ENCODE data around the gene BRD3. TPM values are rescaled to one million over a fixed set of nuclear protein-coding genes. Genes with fewer than 3 reads are reported as not detected.

BRD3 gene
- total RNA-seq, 1 donor from 2014 or later, result 128 TPM

DNA sequence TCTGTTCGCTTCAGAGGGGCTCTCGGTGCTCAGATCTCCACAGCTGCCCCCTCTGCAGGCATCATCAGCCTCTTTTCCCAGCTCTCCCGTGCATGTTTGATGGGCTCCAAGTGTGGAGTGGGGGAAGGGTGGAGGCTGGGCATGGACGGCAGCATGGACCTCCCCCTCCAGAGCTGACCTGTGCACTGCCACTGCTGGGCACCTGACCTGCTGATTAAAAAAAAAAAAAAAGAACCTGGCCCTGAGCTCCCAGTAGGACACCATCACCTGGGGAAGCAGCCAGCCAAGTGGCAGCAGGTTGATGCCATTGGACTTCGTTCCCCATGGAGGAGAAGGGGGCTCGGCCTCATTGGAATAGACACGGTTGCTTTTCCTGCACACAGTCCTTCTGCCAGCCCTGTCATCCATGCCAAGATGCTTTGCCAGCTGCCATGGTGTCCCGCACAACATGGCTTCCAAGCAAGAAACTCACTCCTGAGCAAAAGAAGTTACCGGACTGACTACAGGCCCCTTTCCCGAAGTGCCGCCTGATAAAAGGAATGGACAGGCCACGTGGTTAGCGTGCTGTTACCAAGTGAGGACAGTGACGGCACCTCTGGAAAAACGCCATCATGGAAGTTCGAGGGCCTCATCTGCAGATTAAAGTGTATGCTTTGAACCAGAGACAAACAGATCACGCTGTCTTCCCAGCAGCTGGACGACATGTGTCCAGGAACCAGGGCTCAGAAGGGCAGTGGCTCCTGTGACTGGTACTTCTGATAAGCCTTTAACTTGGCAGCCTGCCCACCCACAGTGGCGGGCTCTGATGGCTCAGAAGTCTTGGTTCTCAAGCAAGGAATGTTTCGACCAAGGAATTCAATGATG lies 57.3 kb downstream of the BRD3 start:
- H3K27ac Mint-ChIP-seq (ENCODE audit: unreplicated experiment), result no peak overlapping the region

GRCh38 chr9:134007571-134007970 lies 60.3 kb downstream of the BRD3 start:
- Mint-ChIP-seq H3K27me3 (ENCODE audit: unreplicated experiment) (peaks cover 12% of the 10 kb centered on the region), H3K9me3 (ENCODE audit: unreplicated experiment) (peaks cover 12% of the 10 kb centered on the region), H3K4me1 (ENCODE audit: low read depth, unreplicated experiment) (no peaks in the 10 kb centered on the region), H3K27ac (ENCODE audit: unreplicated experiment) (no peak overlapping the region), H3K36me3 (ENCODE audit: unreplicated experiment) (no peaks in the 10 kb centered on the region), H3K4me3 (ENCODE audit: unreplicated experiment) (no peak overlapping the region)
- TF ChIP-seq CTCF (IDR thresholded peaks at IDR 0.05; ENCODE audit: partially characterized antibody, unreplicated experiment), result no peak
- DNase-seq, result no peak

More for the DNA sequence above, 57.3 kb downstream of the BRD3 start:
- Mint-ChIP-seq H3K36me3 (ENCODE audit: unreplicated experiment) (peaks cover 4% of the 10 kb centered on the region), H3K4me1 (ENCODE audit: low read depth, unreplicated experiment) (no peaks in the 10 kb centered on the region), H3K27me3 (ENCODE audit: unreplicated experiment) (peaks cover 17% of the 10 kb centered on the region), H3K4me3 (ENCODE audit: unreplicated experiment) (no peak overlapping the region), H3K9me3 (ENCODE audit: unreplicated experiment) (peaks cover 20% of the 10 kb centered on the region)
- DNase-seq, result no peak
- no peak for TF ChIP-seq CTCF (IDR thresholded peaks at IDR 0.05; ENCODE audit: partially characterized antibody, unreplicated experiment)

DNA sequence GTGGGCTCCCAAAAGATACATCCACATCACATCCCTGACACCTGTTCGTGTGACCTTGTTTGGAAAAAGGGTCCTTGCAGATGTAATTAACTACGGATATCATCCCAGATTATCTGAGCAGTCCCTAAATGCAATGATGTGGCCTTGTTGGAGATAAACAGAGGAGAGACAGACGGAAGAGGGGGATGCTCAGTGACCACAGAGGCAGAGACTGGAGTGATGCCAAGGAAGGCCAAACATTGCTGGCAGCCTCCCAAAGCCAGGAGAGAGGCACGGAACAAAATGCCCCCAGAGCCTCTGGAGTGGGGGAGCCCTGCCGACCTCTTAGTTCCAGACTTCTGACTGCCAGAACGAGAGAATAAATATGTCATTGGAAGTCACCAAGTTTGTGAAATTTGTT lies 60.7 kb downstream of the BRD3 start:
- Mint-ChIP-seq H3K9me3 (ENCODE audit: unreplicated experiment) (peaks cover 13% of the 10 kb centered on the region), H3K4me3 (ENCODE audit: unreplicated experiment) (no peak overlapping the region), H3K36me3 (ENCODE audit: unreplicated experiment) (no peaks in the 10 kb centered on the region), H3K27ac (ENCODE audit: unreplicated experiment) (no peak overlapping the region), H3K27me3 (ENCODE audit: unreplicated experiment) (peaks cover 12% of the 10 kb centered on the region), H3K4me1 (ENCODE audit: low read depth, unreplicated experiment) (no peaks in the 10 kb centered on the region)
- DNase-seq, result no peak
- no peak for TF ChIP-seq CTCF (IDR thresholded peaks at IDR 0.05; ENCODE audit: partially characterized antibody, unreplicated experiment)

DNA sequence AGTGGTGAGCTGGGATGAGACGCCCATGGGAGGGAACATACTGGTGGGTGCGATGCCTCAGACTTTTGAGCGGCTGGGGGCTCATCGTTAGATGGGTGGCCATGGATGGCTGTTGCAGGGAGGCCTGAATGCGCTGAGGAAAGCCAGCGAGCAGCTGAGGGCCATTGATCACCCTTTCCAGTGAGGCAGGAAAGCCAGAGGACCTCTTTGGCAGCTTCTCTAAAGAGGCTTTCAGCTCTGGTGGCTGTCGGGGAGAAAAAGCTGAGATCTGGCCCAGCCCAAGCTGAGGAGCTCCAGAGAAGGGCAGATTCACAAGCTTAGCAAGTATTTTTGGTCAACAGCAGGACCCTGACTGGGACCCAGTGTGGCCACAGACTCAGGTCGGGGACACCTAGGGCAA lies 62.4 kb downstream of the BRD3 start:
- Mint-ChIP-seq H3K4me3 (ENCODE audit: unreplicated experiment) (no peak overlapping the region), H3K27ac (ENCODE audit: unreplicated experiment) (no peak overlapping the region), H3K27me3 (ENCODE audit: unreplicated experiment) (peaks cover 10% of the 10 kb centered on the region), H3K4me1 (ENCODE audit: low read depth, unreplicated experiment) (no peaks in the 10 kb centered on the region), H3K36me3 (ENCODE audit: unreplicated experiment) (no peaks in the 10 kb centered on the region), H3K9me3 (ENCODE audit: unreplicated experiment) (peaks cover 6% of the 10 kb centered on the region)
- TF ChIP-seq CTCF (IDR thresholded peaks at IDR 0.05; ENCODE audit: partially characterized antibody, unreplicated experiment), result no peak
- DNase-seq, result no peak

DNA sequence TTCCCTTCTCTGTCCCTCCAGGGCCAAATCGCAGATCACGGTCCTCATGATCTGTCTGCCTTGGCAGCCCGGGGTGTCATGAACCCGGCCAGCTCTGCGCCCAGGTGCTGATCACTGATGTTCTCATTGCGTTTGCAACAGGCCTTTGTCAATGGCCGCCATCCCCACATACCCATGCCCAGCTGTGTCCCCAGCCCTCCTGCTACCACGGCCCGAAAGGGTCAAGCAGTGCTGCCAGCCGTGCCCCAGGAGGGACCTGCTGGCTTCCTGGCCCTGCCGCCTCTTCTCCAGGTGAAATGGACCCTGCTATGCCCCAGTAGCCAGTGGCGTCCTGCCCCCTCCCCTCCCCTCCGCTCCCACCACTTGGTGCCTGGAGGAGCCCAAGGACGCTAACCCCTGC lies 62.9 kb downstream of the BRD3 start:
- TF ChIP-seq CTCF (IDR thresholded peaks at IDR 0.05; ENCODE audit: partially characterized antibody, unreplicated experiment), result no peak
- H3K27me3 Mint-ChIP-seq (ENCODE audit: unreplicated experiment), result peaks cover 9% of the 10 kb centered on the region
- no peaks in the 10 kb centered on the region for H3K4me1 Mint-ChIP-seq (ENCODE audit: low read depth, unreplicated experiment)
- H3K4me3 Mint-ChIP-seq (ENCODE audit: unreplicated experiment), result no peak overlapping the region
- H3K9me3 Mint-ChIP-seq (ENCODE audit: unreplicated experiment), result peaks cover 4% of the 10 kb centered on the region
- no peak for DNase-seq
- no peaks in the 10 kb centered on the region for H3K36me3 Mint-ChIP-seq (ENCODE audit: unreplicated experiment)
- no peak overlapping the region for H3K27ac Mint-ChIP-seq (ENCODE audit: unreplicated experiment)

Data from glutamatergic neuron (in vitro differentiated cells).